Lung microvascular endothelial cell (primary cell): ENCODE measurements around the gene USP22. TPM values are rescaled to one million over a fixed set of nuclear protein-coding genes. Genes with fewer than 3 reads are reported as not detected.
"Not testable (repeated sequence)": the region's sequence is repeated elsewhere in the genome, so short reads cannot be mapped to it uniquely, and the experiment has no call there.

ENCODE experiments used
- DNase-seq, 2 donors: peaks; one replicate each; pipeline versions ENCODE4 v3.0.0 to v3.0.0-alpha.2; 2010; ENCODE audit warnings: low read depth in 2 of 2
- total RNA-seq: library from RNA; depleted of rRNA; stranded (reverse); fragments of >200 nt; gene quantifications from 2 replicates; pipeline ENCODE4 v1.2.1, GENCODE V29; 2014

USP22 gene
- 194 and 195 TPM in 2 replicates for total RNA-seq

- peak; percentile 98 for DNase-seq
Measured at GRCh38 chr17:21042458-21043295, at the start of gene USP22. Gene USP22 (minus strand): TSS chr17:21043011. CDS start chr17:21042835, 176 bp downstream.

- peak in 1 of 2 donors; percentile 11 for DNase-seq
Measured at GRCh38 chr17:21090902-21091618, 48.2 kb upstream of the USP22 start.

GRCh38 chr17:21089933-21090901 is 47.4 kb upstream of the USP22 start:
- DNase-seq, result no peak

GRCh38 chr17:21089145-21089544 is 46.3 kb upstream of the USP22 start:
- no peak for DNase-seq

- no peak for DNase-seq
Measured at GRCh38 chr17:21085707-21086106, 42.9 kb upstream of the USP22 start.

GRCh38 chr17:21085280-21085679 is 42.5 kb upstream of the USP22 start:
- not testable (repeated sequence) for DNase-seq

- no peak for DNase-seq
Measured at GRCh38 chr17:21082001-21082436, 39.2 kb upstream of the USP22 start.

- no peak for DNase-seq
Measured at GRCh38 chr17:21079196-21079595, 36.4 kb upstream of the USP22 start.

- peak in 1 of 2 donors; percentile 51 for DNase-seq
Measured at GRCh38 chr17:21078016-21078780, 35.4 kb upstream of the USP22 start.

- DNase-seq, result no peak
Measured at GRCh38 chr17:21077281-21077680, 34.5 kb upstream of the USP22 start.

- DNase-seq, result no peak
Measured at GRCh38 chr17:21076242-21076641, 33.4 kb upstream of the USP22 start.

- DNase-seq, result no peak
Measured at GRCh38 chr17:21075739-21076085, 32.9 kb upstream of the USP22 start.

GRCh38 chr17:21072745-21073197 is 30.0 kb upstream of the USP22 start:
- DNase-seq, result no peak

GRCh38 chr17:21066394-21066793 is 23.6 kb upstream of the USP22 start:
- DNase-seq, result no peak

GRCh38 chr17:21061971-21062526 is 19.2 kb upstream of the USP22 start:
- no peak for DNase-seq

- DNase-seq, result no peak
Measured at GRCh38 chr17:21061158-21061835, 18.5 kb upstream of the USP22 start.

GRCh38 chr17:21059761-21060160 is 16.9 kb upstream of the USP22 start:
- DNase-seq, result no peak

- no peak for DNase-seq
Measured at GRCh38 chr17:21058098-21058893, 15.5 kb upstream of the USP22 start.

GRCh38 chr17:21053056-21053455 is 10.2 kb upstream of the USP22 start:
- DNase-seq, result not testable (repeated sequence)
